SK-N-SH treated with all-trans-retinoic acid at 6 μM for 48 hours (cell line): ENCODE measurements around the gene PLEKHG3.

Experiments
- BACH2 ChIP-seq: fragments of 250-450 bp; sonication (Bioruptor Pico); IDR thresholded peaks from 2 replicates; pipeline ENCODE4 v1.9.0; 2021; ENCODE audit warnings: mild to moderate bottlenecking, borderline replicate concordance
- CSDC2 ChIP-seq: fragments of 250-450 bp; sonication (Bioruptor Pico); IDR thresholded peaks from 2 replicates; pipeline ENCODE4 v1.5.0; 2020; ENCODE audit warnings: mild to moderate bottlenecking, moderate library complexity
- ESRRG ChIP-seq: fragments of 250-450 bp; sonication (Bioruptor Pico); IDR thresholded peaks from 2 replicates; pipeline ENCODE4 v1.6.1; 2021; ENCODE audit warnings: mild to moderate bottlenecking
- RARB ChIP-seq: fragments of 250-450 bp; sonication (Bioruptor Pico); IDR thresholded peaks from 2 replicates; pipeline ENCODE4 v1.8.0; 2021; ENCODE audit warnings: mild to moderate bottlenecking, moderate library complexity
- SNAI2 ChIP-seq: fragments of 250-450 bp; sonication (Bioruptor Pico); IDR thresholded peaks from 2 replicates; pipeline ENCODE4 v1.5.0; 2020; ENCODE audit warnings: mild to moderate bottlenecking, moderate library complexity
- TCF4 ChIP-seq: fragments of 250-450 bp; sonication (Bioruptor Pico); IDR thresholded peaks from 2 replicates; pipeline ENCODE4 v1.8.0; 2021; ENCODE audit warnings: mild to moderate bottlenecking, moderate library complexity, borderline replicate concordance
- ZFP3 ChIP-seq: fragments of 250-450 bp; sonication (Bioruptor Pico); IDR thresholded peaks from 2 replicates; pipeline ENCODE4 v1.5.0; 2020; ENCODE audit warnings: mild to moderate bottlenecking, moderate library complexity
- ZFP30 ChIP-seq: fragments of 450-650 bp; formaldehyde crosslinking; IDR thresholded peaks from 2 replicates; pipeline ENCODE4 v1.5.0; 2022; ENCODE audit warnings: mild to moderate bottlenecking, moderate library complexity
- TF ChIP-seq, protein P1 (sequence below): fragments of 250-450 bp; sonication (Bioruptor Pico); IDR thresholded peaks from 2 replicates; pipeline ENCODE4 v1.5.1; 2020; ENCODE audit warnings: low read depth, mild to moderate bottlenecking, moderate library complexity
- TF ChIP-seq, protein P2 (sequence below): fragments of 250-450 bp; sonication (Bioruptor Pico); IDR thresholded peaks from 2 replicates; pipeline ENCODE4 v1.8.0; 2021; ENCODE audit warnings: low read depth, mild to moderate bottlenecking, moderate library complexity, borderline replicate concordance

DNA sequence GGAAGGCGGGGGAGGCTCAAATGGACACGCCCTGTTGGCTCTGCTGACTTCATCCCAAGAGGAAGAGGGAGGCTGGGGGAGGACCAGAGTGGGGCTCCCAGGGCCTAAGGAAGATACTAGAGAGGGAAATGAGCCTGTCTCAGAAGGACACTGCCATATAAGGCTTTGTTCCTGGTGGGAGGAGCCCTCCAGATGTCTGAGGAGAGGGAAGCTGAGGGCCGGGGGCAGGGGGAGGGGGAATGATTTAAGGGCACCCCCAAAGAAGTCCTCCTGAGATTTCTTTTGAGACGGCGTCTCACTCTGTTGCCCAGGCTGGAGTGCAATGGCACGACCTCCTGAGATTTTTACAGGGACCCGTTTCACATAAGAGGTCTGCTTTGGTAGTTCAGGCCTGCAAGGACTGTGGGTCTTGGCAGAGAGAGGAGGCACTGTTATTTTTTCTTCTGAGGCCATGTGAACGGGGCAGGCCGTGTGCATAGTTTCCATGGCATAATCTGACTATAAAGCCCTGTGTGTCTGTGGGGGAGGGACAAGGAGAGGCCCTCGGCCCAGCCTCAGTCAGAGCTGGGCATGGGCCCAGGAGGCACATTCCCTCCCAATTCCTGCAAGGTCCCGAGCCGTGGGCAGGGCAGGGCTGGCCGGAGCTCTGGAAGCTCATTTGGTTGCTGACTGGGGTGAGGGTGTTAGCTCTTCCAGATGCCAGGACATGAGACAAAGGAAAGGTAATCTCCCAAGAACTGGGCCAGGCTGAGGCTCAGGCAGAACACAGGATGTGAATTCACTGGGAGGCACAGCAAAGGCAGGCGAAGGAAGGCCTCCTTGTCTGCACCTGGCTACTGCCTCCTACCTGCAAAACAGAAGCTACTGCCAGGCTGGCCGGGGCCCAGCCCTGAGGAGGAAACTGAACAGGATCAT lies 22.2 kb upstream of the PLEKHG3 start:
- TF ChIP-seq, protein P1, sequence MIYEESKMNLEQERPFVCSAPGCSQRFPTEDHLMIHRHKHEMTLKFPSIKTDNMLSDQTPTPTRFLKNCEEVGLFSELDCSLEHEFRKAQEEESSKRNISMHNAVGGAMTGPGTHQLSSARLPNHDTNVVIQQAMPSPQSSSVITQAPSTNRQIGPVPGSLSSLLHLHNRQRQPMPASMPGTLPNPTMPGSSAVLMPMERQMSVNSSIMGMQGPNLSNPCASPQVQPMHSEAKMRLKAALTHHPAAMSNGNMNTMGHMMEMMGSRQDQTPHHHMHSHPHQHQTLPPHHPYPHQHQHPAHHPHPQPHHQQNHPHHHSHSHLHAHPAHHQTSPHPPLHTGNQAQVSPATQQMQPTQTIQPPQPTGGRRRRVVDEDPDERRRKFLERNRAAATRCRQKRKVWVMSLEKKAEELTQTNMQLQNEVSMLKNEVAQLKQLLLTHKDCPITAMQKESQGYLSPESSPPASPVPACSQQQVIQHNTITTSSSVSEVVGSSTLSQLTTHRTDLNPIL (CRISPR knock-in tag) = no peak
- TF ChIP-seq RARB = no peak
- no peak for TF ChIP-seq ZFP30 (CRISPR knock-in tag)
- TF ChIP-seq TCF4 (CRISPR knock-in tag) = no peak
- no peak for TF ChIP-seq ZFP3 (CRISPR knock-in tag)
- TF ChIP-seq CSDC2 (CRISPR knock-in tag) = no peak
- no peak for TF ChIP-seq BACH2
- TF ChIP-seq ESRRG = no peak
- TF ChIP-seq, protein P2, sequence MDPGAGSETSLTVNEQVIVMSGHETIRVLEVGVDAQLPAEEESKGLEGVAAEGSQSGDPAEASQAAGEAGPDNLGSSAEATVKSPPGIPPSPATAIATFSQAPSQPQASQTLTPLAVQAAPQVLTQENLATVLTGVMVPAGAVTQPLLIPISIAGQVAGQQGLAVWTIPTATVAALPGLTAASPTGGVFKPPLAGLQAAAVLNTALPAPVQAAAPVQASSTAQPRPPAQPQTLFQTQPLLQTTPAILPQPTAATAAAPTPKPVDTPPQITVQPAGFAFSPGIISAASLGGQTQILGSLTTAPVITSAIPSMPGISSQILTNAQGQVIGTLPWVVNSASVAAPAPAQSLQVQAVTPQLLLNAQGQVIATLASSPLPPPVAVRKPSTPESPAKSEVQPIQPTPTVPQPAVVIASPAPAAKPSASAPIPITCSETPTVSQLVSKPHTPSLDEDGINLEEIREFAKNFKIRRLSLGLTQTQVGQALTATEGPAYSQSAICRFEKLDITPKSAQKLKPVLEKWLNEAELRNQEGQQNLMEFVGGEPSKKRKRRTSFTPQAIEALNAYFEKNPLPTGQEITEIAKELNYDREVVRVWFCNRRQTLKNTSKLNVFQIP (CRISPR knock-in tag) = no peak
- TF ChIP-seq SNAI2 = no peak
